SIG-M5 treated with dmso at 0.1 percent for 504 hours (cell line): ENCODE results near the gene GRAMD1B.
"Not testable (repeated sequence)": the region's sequence is repeated elsewhere in the genome, so short reads cannot be mapped to it uniquely, and the experiment has no call there.

ENCODE experiments used
- DNase-seq: peaks from one replicate; lab custom pipeline; 2025; ENCODE audit not compliant: unreplicated experiment; lab: John Stamatoyannopoulos, UW

GRAMD1B gene

GRCh38 chr11:123443851-123444623, 14.0 kb downstream of the GRAMD1B start:
- DNase-seq = no peak

GRCh38 chr11:123448823-123449222, 18.8 kb downstream of the GRAMD1B start:
- DNase-seq = no peak

- no peak for DNase-seq
Measured at GRCh38 chr11:123449436-123449835, 19.4 kb downstream of the GRAMD1B start.

- no peak for DNase-seq
Measured at GRCh38 chr11:123450623-123451022, 20.6 kb downstream of the GRAMD1B start.

- DNase-seq = no peak
Measured at GRCh38 chr11:123451183-123451781, 21.2 kb downstream of the GRAMD1B start.

- peak; percentile 52 for DNase-seq
Measured at GRCh38 chr11:123452794-123453193, 22.7 kb downstream of the GRAMD1B start.

GRCh38 chr11:123454060-123454651, 24.1 kb downstream of the GRAMD1B start:
- DNase-seq = peak; percentile 12

GRCh38 chr11:123454796-123455195, 24.7 kb downstream of the GRAMD1B start:
- no peak for DNase-seq

GRCh38 chr11:123456448-123456847, 26.4 kb downstream of the GRAMD1B start:
- DNase-seq = not testable (repeated sequence)

- peak; percentile 27 for DNase-seq
Measured at GRCh38 chr11:123457187-123457770, 27.2 kb downstream of the GRAMD1B start.

GRCh38 chr11:123458501-123458900, 28.4 kb downstream of the GRAMD1B start:
- no peak for DNase-seq

GRCh38 chr11:123460012-123460700, 30.1 kb downstream of the GRAMD1B start:
- no peak for DNase-seq

- DNase-seq = no peak
Measured at GRCh38 chr11:123461164-123461563, 31.1 kb downstream of the GRAMD1B start.

GRCh38 chr11:123465667-123466066, 35.6 kb downstream of the GRAMD1B start:
- peak; percentile 87 for DNase-seq

- not testable (repeated sequence) for DNase-seq
Measured at GRCh38 chr11:123466172-123466571, 36.1 kb downstream of the GRAMD1B start.

- no peak for DNase-seq
Measured at GRCh38 chr11:123469089-123469488, 39.0 kb downstream of the GRAMD1B start.

- DNase-seq = no peak
Measured at GRCh38 chr11:123469586-123469985, 39.5 kb downstream of the GRAMD1B start.

GRCh38 chr11:123470842-123471241, 40.8 kb downstream of the GRAMD1B start:
- DNase-seq = no peak

- DNase-seq = no peak
Measured at GRCh38 chr11:123472236-123472935, 42.3 kb downstream of the GRAMD1B start.

- DNase-seq = no peak
Measured at GRCh38 chr11:123473941-123474677, 44.0 kb downstream of the GRAMD1B start.
